B cell (primary cell): Measurements from ENCODE around the gene XPO5. TPM values are rescaled to one million over a fixed set of nuclear protein-coding genes. Genes with fewer than 3 reads are reported as not detected.

ENCODE experiments used
- ATAC-seq: fragments of 200-7000 bp; cut with Tn5 transposase; one replicate; pipeline ENCODE4 v1.10.0; 2021; ENCODE audit warnings: low read depth, mild to moderate bottlenecking, moderate number of reproducible peaks, moderate library complexity
- CTCF ChIA-PET: fragments of 350-600 bp; sonication (Branson Sonifier 250); formaldehyde crosslinking; loops from one replicate; lab custom pipeline; 2021; ENCODE audit warnings: antibody characterized with exemption, inconsistent platforms; lab: Charles Lee
- POLR2A ChIA-PET: fragments of 350-600 bp; sonication (Branson Sonifier 250); formaldehyde crosslinking; loops from one replicate; lab custom pipeline; 2021; ENCODE audit warnings: antibody characterized with exemption; lab: Charles Lee
- DNase-seq: peaks from one replicate; pipeline ENCODE4 v3.0.0; 2013
- H2AFZ ChIP-seq: 2 replicates; pipeline ENCODE4 v1.6.1; 2012; ENCODE audit warnings: mild to moderate bottlenecking, low read depth, low read length; ENCODE audit not compliant: insufficient read depth, poor library complexity, severe bottlenecking
- H3K27ac ChIP-seq, 2 donors: 1 replicate in 1 of 2; 2 replicates in 1 of 2; pipeline ENCODE4 v1.5.1; 2012 to 2013; ENCODE audit warnings: low read length in 2 of 2, mild to moderate bottlenecking in 2 of 2, moderate library complexity in 1 of 2
- H3K27me3 ChIP-seq, 4 experiments: fragments of 200-600 bp in 1 of 4; sonication (generic) in 1 of 4; replicated peaks in 1 of 4; 1 replicate in 2 of 4; 2 replicates in 2 of 4; pipeline versions ENCODE4 v1.6.1 to v1.7.0; 2013 to 2016; ENCODE audit warnings: low read length in 3 of 4, mild to moderate bottlenecking in 2 of 4, mixed read lengths in 1 of 4, moderate library complexity in 1 of 4; ENCODE audit not compliant: insufficient read depth in 4 of 4, control insufficient read depth in 3 of 4; ENCODE audit errors: control extremely low read depth in 1 of 4
- H3K36me3 ChIP-seq, 2 experiments: replicated peaks in 1 of 2; 1 replicate in 1 of 2; 2 replicates in 1 of 2; pipeline versions ENCODE4 v1.6.1 to v1.7.1; 2013; ENCODE audit warnings: low read length in 1 of 2; ENCODE audit not compliant: insufficient read depth in 2 of 2, control insufficient read depth in 1 of 2; ENCODE audit errors: control extremely low read depth in 1 of 2, extremely low read depth in 1 of 2
- H3K4me1 ChIP-seq, 2 donors: fragments of 200-600 bp in 1 of 2; sonication (generic) in 1 of 2; 1 replicate in 1 of 2; 2 replicates in 1 of 2; pipeline versions ENCODE4 v1.5.1 to v1.6.1; 2013 to 2017; ENCODE audit warnings: low read length in 2 of 2; ENCODE audit not compliant: control insufficient read depth in 2 of 2, insufficient read depth in 2 of 2
- H3K4me2 ChIP-seq: replicated peaks from 2 replicates; pipeline ENCODE3; 2012; ENCODE audit warnings: mild to moderate bottlenecking, low read depth, low read length; ENCODE audit not compliant: poor library complexity, severe bottlenecking
- H3K4me3 ChIP-seq, 5 experiments: fragments of 200-600 bp in 1 of 5; sonication (generic) in 1 of 5; 1 replicate in 3 of 5; 2 replicates in 2 of 5; pipeline versions ENCODE4 v1.5.1 to v1.7.0; 2011 to 2016; ENCODE audit warnings: low read length in 4 of 5, mild to moderate bottlenecking in 4 of 5, low read depth in 2 of 5, control low read depth in 1 of 5, moderate library complexity in 1 of 5; ENCODE audit not compliant: insufficient read depth in 1 of 5; ENCODE audit errors: control extremely low read depth in 1 of 5, extremely low read depth in 1 of 5
- H3K79me2 ChIP-seq: fragments of 200-600 bp; sonication (generic); one replicate; pipeline ENCODE4 v1.6.0; 2016; ENCODE audit warnings: low read length; ENCODE audit not compliant: control insufficient read depth, insufficient read depth
- H3K9ac ChIP-seq: fragments of 200-600 bp; sonication (generic); 2 replicates; pipeline ENCODE4 v1.6.1; 2017; ENCODE audit warnings: mild to moderate bottlenecking, low read length, moderate library complexity
- H3K9me3 ChIP-seq, 3 donors: one replicate each; pipeline versions ENCODE4 v1.6.1 to v1.7.1; 2013; ENCODE audit warnings: low read length in 2 of 3; ENCODE audit not compliant: control insufficient read depth in 2 of 3, insufficient read depth in 1 of 3; ENCODE audit errors: control extremely low read depth in 1 of 3
- H4K20me1 ChIP-seq: 2 replicates; pipeline ENCODE4 v1.6.0; 2012; ENCODE audit warnings: mild to moderate bottlenecking, low read length; ENCODE audit not compliant: insufficient read depth, control insufficient read depth, poor library complexity, severe bottlenecking
- H3K27ac Mint-ChIP-seq: one replicate; pipeline ENCODE4 v1.8.0; 2021; ENCODE audit warnings: mixed read lengths
- H3K27me3 Mint-ChIP-seq: one replicate; pipeline ENCODE4 v1.8.0; 2021; ENCODE audit warnings: mixed read lengths
- H3K4me1 Mint-ChIP-seq: one replicate; pipeline ENCODE4 v1.8.0; 2021; ENCODE audit warnings: mixed read lengths
- H3K4me3 Mint-ChIP-seq: one replicate; pipeline ENCODE4 v1.8.0; 2021; ENCODE audit warnings: mixed read lengths
- H3K9me3 Mint-ChIP-seq: one replicate; pipeline ENCODE4 v1.8.0; 2022; ENCODE audit warnings: mixed read lengths; ENCODE audit not compliant: insufficient read depth
- CTCF ChIP-seq: fragments of 200-600 bp; IDR thresholded peaks from one replicate; pipeline ENCODE4 v1.8.0; 2022; ENCODE audit warnings: antibody characterized with exemption, mild to moderate bottlenecking
- EZH2 ChIP-seq: IDR thresholded peaks from 2 replicates; pipeline ENCODE4 v1.6.1; 2012; ENCODE audit warnings: borderline replicate concordance, low read depth, mild to moderate bottlenecking, moderate library complexity, low read length; ENCODE audit not compliant: insufficient read depth, poor library complexity, severe bottlenecking
- WGBS: methylation state at CpG from one replicate; pipeline ENCODE4 v1.1.5; 2013; ENCODE audit warnings: missing lambda C conversion rate; ENCODE audit not compliant: insufficient coverage; 5-methylcytosine and 5-hydroxymethylcytosine counted together
- intact Hi-C: fragments of 100-400 bp; cut with micrococcal nuclease; formaldehyde crosslinking; loops from one replicate; pipeline ENCODE4 v1.10.0; 2022
- polyA plus RNA-seq: library from polyadenylated mRNA; depleted of rRNA; stranded (reverse); fragments of >200 nt; gene quantifications from 2 replicates; pipeline ENCODE4 v1.2.3, GENCODE V29; 2012
- total RNA-seq, 2 donors: library from RNA; stranded (reverse); fragments of 120-200 nt in 1 of 2; gene quantifications; 1 replicate in 1 of 2; 2 replicates in 1 of 2; pipeline versions ENCODE4 v1.2.3 to v1.2.4, GENCODE V29; 2013 to 2022

XPO5 gene
- total and polyA plus RNA-seq, 2 donors (not counting 1 experiment from before 2014, with no cell fraction given), result 14.4 to 45.7 TPM

GRCh38 chr6:43504756-43505593, 70.9 kb downstream of the XPO5 start:
- Mint-ChIP-seq H3K27ac (no peak overlapping the region), H3K4me3 (no peak overlapping the region), H3K4me1 (peaks cover 19% of the 10 kb centered on the region), H3K9me3 (no peaks in the 10 kb centered on the region), H3K27me3 (peaks cover 10% of the 10 kb centered on the region)
- ATAC-seq, result no peak
- peaks cover 0 to 20% (median 8%) of the 10 kb centered on the region in 4 experiments for H3K27me3 ChIP-seq
- no peak overlapping the region for H3K4me2 ChIP-seq
- H3K79me2 ChIP-seq, result no peaks in the 10 kb centered on the region
- 100% methylated on average over 14 of the region's 26 CpGs for WGBS
- no peak overlapping the region for H3K27ac ChIP-seq
- no peak overlapping the region for H3K4me3 ChIP-seq
- intact Hi-C loops, result loop anchor here (5.0 kb wide), 3 partner anchors 123 to 603 kb away; no protein-coding TSS in a partner anchor
- no peak for DNase-seq
- no peak overlapping the region for H3K9ac ChIP-seq
- H4K20me1 ChIP-seq, result no peaks in the 10 kb centered on the region
- H3K4me1 ChIP-seq, result peaks cover 15 to 19% of the 10 kb centered on the region in 2 donors
- POLR2A ChIA-PET, result no interaction called here
- TF ChIP-seq CTCF (no peak), EZH2 (no peak)
- peaks cover 0 to 38% of the 10 kb centered on the region in 2 experiments for H3K36me3 ChIP-seq
- peaks cover 0 to 3% (median 0%) of the 10 kb centered on the region in 3 donors for H3K9me3 ChIP-seq
- CTCF ChIA-PET, result interaction anchor here (0.8 to 6.4 kb wide), 11 partner anchors 12 to 276 kb away, joined by 3 to 69 read pairs (median 8); partner anchors contain the start of genes DLK2, DNPH1 and TJAP1
- H2AFZ ChIP-seq, result no peak overlapping the region

- TF ChIP-seq CTCF (no peak), EZH2 (no peak)
- ChIA-PET CTCF (interaction anchor here (1.0 to 6.4 kb wide), 4 partner anchors 10 to 49 kb away, joined by 3 to 69 read pairs (median 24); partner anchors contain the start of gene DLK2), POLR2A (no interaction called here)
- H2AFZ ChIP-seq, result no peak overlapping the region
- peaks cover 0 to 8% (median 2%) of the 10 kb centered on the region in 4 experiments for H3K27me3 ChIP-seq
- H3K36me3 ChIP-seq, result peaks cover 0 to 53% of the 10 kb centered on the region in 2 experiments
- Mint-ChIP-seq H3K4me1 (peaks cover 10% of the 10 kb centered on the region), H3K4me3 (no peak overlapping the region), H3K27me3 (no peaks in the 10 kb centered on the region), H3K9me3 (no peaks in the 10 kb centered on the region), H3K27ac (no peak overlapping the region)
- no peak overlapping the region for H3K27ac ChIP-seq
- WGBS, result 96% methylated on average over 8 of the region's 8 CpGs
- H3K4me2 ChIP-seq, result no peak overlapping the region
- intact Hi-C loops, result no loop called here
- H3K9me3 ChIP-seq, result no peaks in the 10 kb centered on the region
- H3K9ac ChIP-seq, result no peak overlapping the region
- no peaks in the 10 kb centered on the region for H4K20me1 ChIP-seq
- no peak overlapping the region for H3K4me3 ChIP-seq
- ATAC-seq (no peak), DNase-seq (no peak)
- peaks cover 4 to 8% of the 10 kb centered on the region in 2 donors for H3K4me1 ChIP-seq
- no peaks in the 10 kb centered on the region for H3K79me2 ChIP-seq
Observed at GRCh38 chr6:43503443-43503842, 72.4 kb downstream of the XPO5 start.
